Ectodermal cell (in vitro differentiated cells): ENCODE data around the gene PIGN.

Experiments used
- H3K27ac ChIP-seq: 2 replicates; pipeline ENCODE4 v1.7.0; 2013; ENCODE audit warnings: mild to moderate bottlenecking, low read depth, low read length; ENCODE audit not compliant: insufficient read depth, poor library complexity, severe bottlenecking
- H3K27me3 ChIP-seq: 2 replicates; pipeline ENCODE4 v1.7.0; 2013; ENCODE audit warnings: mild to moderate bottlenecking, low read length; ENCODE audit not compliant: insufficient read depth, control insufficient read depth, poor library complexity, severe bottlenecking
- H3K36me3 ChIP-seq: one replicate; pipeline ENCODE4 v1.7.0; 2013; ENCODE audit warnings: low read length; ENCODE audit not compliant: control insufficient read depth, insufficient read depth
- H3K4me1 ChIP-seq: one replicate; pipeline ENCODE4 v1.7.0; 2013; ENCODE audit warnings: low read length; ENCODE audit not compliant: control insufficient read depth, insufficient read depth
- H3K4me3 ChIP-seq: 2 replicates; pipeline ENCODE4 v1.7.0; 2013; ENCODE audit warnings: low read depth, low read length, control low read depth; ENCODE audit not compliant: insufficient read depth
- H3K9me3 ChIP-seq: 2 replicates; pipeline ENCODE4 v1.7.0; 2013; ENCODE audit warnings: mild to moderate bottlenecking, low read length, moderate library complexity; ENCODE audit not compliant: control insufficient read depth
- WGBS, 2 experiments: methylation state at CpG; one replicate each; pipeline ENCODE4 v1.1.7; 2013; ENCODE audit warnings: missing lambda C conversion rate in 2 of 2; 5-methylcytosine and 5-hydroxymethylcytosine counted together

Gene PIGN

GRCh38 chr18:62097698-62098097 is 89.2 kb downstream of the PIGN start:
- H3K4me3 ChIP-seq = no peak overlapping the region
- H3K9me3 ChIP-seq = no peaks in the 10 kb centered on the region
- no peaks in the 10 kb centered on the region for H3K36me3 ChIP-seq
- no peaks in the 10 kb centered on the region for H3K4me1 ChIP-seq
- no peak overlapping the region for H3K27ac ChIP-seq
- H3K27me3 ChIP-seq = no peaks in the 10 kb centered on the region
- WGBS, 2 experiments = 95 to 100% methylated on average over 3 to 4 of the region's 4 CpGs

- Histone ChIP-seq H3K9me3 (no peaks in the 10 kb centered on the region), H3K27ac (no peak overlapping the region), H3K4me1 (no peaks in the 10 kb centered on the region), H3K4me3 (no peak overlapping the region), H3K27me3 (no peaks in the 10 kb centered on the region), H3K36me3 (no peaks in the 10 kb centered on the region)
- WGBS, 2 experiments = 95% methylated on average over 5 of the region's 5 CpGs
These were observed 95.3 kb downstream of the PIGN start for GRCh38 chr18:62091487-62092120.

DNA sequence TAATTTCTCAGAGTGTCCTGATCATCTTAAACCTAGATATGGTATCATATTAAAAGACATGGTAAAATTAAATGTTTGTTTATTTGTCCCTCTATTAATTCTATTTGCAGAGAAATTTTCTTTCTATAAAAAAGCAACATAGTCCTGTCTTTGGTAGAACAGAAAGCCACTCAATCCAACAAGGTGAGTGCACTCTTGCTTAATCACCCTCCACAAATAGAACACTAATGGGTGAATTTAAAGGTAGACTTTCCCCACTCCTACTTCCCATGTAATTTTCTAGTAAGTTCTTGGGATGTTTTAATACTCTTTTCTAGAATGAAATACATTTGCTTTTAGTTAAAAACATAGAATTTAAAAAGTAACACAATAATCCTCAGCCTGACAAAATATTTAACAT is 97.7 kb downstream of the PIGN start:
- no peak overlapping the region for H3K4me3 ChIP-seq
- no peak overlapping the region for H3K27ac ChIP-seq
- no peaks in the 10 kb centered on the region for H3K9me3 ChIP-seq
- H3K36me3 ChIP-seq = no peaks in the 10 kb centered on the region
- H3K4me1 ChIP-seq = no peaks in the 10 kb centered on the region
- H3K27me3 ChIP-seq = no peaks in the 10 kb centered on the region

GRCh38 chr18:62088156-62088555 is 98.7 kb downstream of the PIGN start:
- WGBS, 2 experiments = no CpG with 5 or more reads among the region's 2 CpGs

DNA sequence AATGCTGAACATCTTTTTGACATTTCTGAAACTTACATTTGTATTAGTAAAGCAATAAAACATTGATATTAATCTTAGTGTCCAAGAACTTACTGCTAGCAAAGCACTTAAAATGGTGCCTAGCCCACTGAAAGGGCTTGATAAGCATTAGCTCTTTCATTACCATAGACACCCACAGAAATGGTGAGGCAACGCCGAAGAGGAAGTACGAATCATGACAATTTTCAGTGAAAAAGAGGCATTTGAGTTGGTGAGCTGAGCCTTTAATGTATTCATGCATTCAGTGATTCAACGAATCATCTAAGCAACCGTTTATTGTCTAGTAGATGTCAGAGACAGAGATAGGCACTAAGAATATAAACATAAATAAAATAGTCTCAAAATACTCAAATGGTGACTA is 101.1 kb downstream of the PIGN start:
- 99 to 100% methylated on average over 4 to 5 of the region's 5 CpGs for WGBS, 2 experiments
- H3K9me3 ChIP-seq = no peaks in the 10 kb centered on the region
- H3K36me3 ChIP-seq = no peaks in the 10 kb centered on the region
- no peaks in the 10 kb centered on the region for H3K27me3 ChIP-seq
- no peak overlapping the region for H3K4me3 ChIP-seq
- H3K4me1 ChIP-seq = no peaks in the 10 kb centered on the region
- no peak overlapping the region for H3K27ac ChIP-seq

More at GRCh38 chr18:62088156-62088555, 98.7 kb downstream of the PIGN start:
- no peak overlapping the region for H3K27ac ChIP-seq
- H3K4me1 ChIP-seq = no peaks in the 10 kb centered on the region
- H3K4me3 ChIP-seq = no peak overlapping the region
- no peaks in the 10 kb centered on the region for H3K9me3 ChIP-seq
- H3K36me3 ChIP-seq = no peaks in the 10 kb centered on the region
- H3K27me3 ChIP-seq = no peaks in the 10 kb centered on the region

DNA sequence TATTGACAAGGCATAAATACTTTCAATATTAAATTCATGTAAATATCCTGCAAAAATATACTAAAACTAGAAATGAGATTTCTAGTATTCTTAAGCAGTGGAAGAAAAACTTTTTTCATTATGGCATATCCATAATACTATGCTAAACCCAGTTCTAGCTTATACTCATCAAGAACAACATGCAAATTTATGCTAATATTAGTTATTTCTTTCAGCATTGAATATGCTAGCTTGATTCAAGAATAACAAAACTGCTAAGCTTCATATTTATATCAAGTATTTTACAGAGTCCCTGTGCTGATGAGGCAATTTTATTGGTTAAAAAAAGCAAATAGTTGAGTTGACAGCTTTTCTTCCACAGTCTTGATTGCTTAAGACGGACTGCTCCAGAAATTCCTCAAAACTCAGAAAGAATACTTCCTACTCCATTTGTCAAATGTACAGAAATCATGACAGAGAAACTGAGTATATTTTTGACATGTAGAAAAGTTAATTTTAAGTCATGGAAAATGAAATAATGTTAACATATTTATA is 105.0 kb downstream of the PIGN start:
- Histone ChIP-seq H3K27ac (no peak overlapping the region), H3K27me3 (no peaks in the 10 kb centered on the region), H3K4me1 (no peaks in the 10 kb centered on the region), H3K9me3 (no peaks in the 10 kb centered on the region), H3K36me3 (no peaks in the 10 kb centered on the region), H3K4me3 (no peak overlapping the region)
- no CpG with 5 or more reads among the region's 1 CpG for WGBS, 2 experiments

DNA sequence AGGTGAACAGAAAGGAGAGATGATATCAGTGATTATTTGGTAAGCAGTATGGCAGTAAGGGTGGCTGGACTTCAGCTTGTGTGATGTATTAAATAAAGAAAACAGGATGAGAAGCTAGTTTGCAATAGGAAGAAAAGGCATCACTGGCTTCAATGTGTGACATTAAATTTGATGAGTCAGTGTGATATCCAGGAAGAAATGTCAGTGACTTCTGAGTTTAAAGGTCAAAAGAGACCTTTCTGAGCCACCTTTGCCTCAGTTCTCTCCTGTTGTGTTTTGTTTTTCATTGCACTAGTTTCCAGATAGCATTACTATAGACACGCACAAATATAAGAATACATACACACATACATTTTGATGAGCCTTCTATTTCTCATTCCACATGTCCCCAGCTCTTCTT is 105.6 kb downstream of the PIGN start:
- no peak overlapping the region for H3K27ac ChIP-seq
- 95 to 97% methylated on average over 1 of the region's 1 CpG for WGBS, 2 experiments
- H3K4me1 ChIP-seq = no peaks in the 10 kb centered on the region
- no peaks in the 10 kb centered on the region for H3K9me3 ChIP-seq
- no peak overlapping the region for H3K4me3 ChIP-seq
- no peaks in the 10 kb centered on the region for H3K27me3 ChIP-seq
- H3K36me3 ChIP-seq = no peaks in the 10 kb centered on the region

- Histone ChIP-seq H3K9me3 (no peaks in the 10 kb centered on the region), H3K4me3 (no peak overlapping the region), H3K27ac (no peak overlapping the region), H3K36me3 (no peaks in the 10 kb centered on the region), H3K27me3 (no peaks in the 10 kb centered on the region), H3K4me1 (no peaks in the 10 kb centered on the region)
- WGBS, 2 experiments = 87 to 89% methylated on average over 5 of the region's 5 CpGs
These were observed 106.5 kb downstream of the PIGN start for GRCh38 chr18:62080172-62080900.

DNA sequence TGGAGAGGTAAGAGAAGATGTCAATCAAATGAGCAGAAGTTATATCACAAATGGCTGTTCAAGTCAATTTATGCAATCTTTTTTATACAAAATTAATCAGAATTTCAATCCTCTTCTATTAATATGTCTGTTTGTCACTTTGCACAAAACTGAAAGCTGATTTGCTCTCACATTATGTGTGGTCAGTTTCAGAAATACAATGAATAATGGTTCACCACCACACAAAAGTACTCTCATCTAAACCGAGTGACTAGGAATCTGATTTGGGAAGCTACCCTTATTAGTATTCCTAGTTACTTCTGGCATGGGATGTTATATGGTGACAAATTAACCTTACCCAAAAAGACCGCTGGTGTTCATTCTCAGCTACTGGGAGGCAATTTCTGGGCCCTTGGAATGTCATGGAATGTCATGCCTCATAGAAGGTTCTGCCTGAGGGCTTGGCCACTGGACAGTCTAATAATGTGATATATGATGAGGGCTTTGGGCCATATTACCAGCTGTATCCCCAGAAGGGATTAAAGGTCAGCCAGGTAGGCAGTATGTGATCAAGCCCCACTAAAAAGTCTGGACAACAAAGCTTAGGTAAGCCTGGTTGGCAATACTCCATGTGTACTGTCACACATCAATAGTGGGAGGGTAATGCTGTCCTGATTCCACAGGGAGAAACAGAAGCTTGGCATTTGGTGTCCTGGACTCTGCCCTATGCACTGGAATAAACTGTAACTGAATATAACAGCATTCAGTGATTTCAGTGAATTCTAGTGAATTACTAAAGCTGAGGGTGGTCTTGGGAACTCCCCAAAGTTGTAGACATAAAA is 113.2 kb downstream of the PIGN start:
- 93 to 100% methylated on average over 1 of the region's 2 CpGs for WGBS, 2 experiments

DNA sequence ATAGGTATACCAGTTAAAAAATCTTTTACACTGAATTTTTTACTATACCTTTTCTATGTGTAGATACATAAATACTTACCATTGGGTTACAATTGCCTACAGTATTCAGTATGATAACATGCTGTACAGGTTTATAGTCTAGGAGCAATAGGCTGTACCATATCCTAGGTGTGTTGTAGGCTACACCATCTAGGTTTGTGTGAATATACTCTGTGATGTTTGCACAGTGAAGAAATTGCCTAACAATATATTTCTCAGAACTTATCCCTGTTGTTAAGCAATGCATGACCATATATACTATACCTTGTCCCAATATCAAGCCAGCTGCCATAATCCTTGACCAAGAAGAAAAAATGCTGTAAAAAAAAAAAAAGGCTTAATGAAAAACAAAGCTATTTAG is 114.5 kb downstream of the PIGN start:
- H3K36me3 ChIP-seq = no peaks in the 10 kb centered on the region
- H3K9me3 ChIP-seq = no peaks in the 10 kb centered on the region

More for the DNA sequence above, 113.2 kb downstream of the PIGN start:
- H3K36me3 ChIP-seq = no peaks in the 10 kb centered on the region
- no peaks in the 10 kb centered on the region for H3K4me1 ChIP-seq
- H3K9me3 ChIP-seq = no peaks in the 10 kb centered on the region
- H3K27me3 ChIP-seq = no peaks in the 10 kb centered on the region
- no peak overlapping the region for H3K4me3 ChIP-seq
- no peak overlapping the region for H3K27ac ChIP-seq

More for the DNA sequence above, 114.5 kb downstream of the PIGN start:
- Histone ChIP-seq H3K4me1 (no peaks in the 10 kb centered on the region), H3K27ac (no peak overlapping the region), H3K4me3 (no peak overlapping the region), H3K27me3 (no peaks in the 10 kb centered on the region)
